ACHN (cell line): ENCODE data around the gene OR2L2.
"Not testable (repeated sequence)": the region's sequence is repeated elsewhere in the genome, so short reads cannot be mapped to it uniquely, and the experiment has no call there.

Source experiments
- DNase-seq: peaks from one replicate; pipeline ENCODE4 v3.0.0-alpha.2; 2015
- in situ Hi-C: cut with HindIII; loops from 2 replicates; pipeline ENCODE4 v1.10.0; 2017; ENCODE audit warnings: low sequenced_read_pairs, low pct_ligation_motif_present, low pct_unique_long_range_greater_than_20kb

The OR2L2 gene, protein sequence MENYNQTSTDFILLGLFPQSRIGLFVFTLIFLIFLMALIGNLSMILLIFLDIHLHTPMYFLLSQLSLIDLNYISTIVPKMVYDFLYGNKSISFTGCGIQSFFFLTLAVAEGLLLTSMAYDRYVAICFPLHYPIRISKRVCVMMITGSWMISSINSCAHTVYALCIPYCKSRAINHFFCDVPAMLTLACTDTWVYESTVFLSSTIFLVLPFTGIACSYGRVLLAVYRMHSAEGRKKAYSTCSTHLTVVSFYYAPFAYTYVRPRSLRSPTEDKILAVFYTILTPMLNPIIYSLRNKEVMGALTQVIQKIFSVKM

DNA sequence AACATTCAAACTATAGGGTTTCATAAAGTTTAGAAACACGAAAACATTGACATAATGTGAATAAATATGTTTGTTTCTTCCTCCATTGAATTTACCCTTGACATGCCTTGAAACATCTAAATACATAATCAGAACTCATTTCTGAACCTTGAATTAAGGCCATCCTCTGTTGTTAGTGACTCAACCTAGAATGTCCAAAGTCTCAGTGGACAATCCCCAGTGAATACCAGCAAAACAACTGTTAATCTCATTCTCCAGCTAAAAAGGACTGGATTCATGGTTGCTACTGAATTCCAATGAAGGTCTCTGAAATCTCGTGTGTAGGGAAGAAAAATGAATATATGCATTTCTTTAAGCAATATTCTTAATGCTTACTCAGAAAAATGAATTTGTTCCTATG, at the start of gene OR2L2:
Gene OR2L2 (plus strand): TSS at position 301 of the 400 bp plus-strand sequence. CDS start 8,198 bp downstream, outside the sequence.
- no peak for DNase-seq
- in situ Hi-C loops, result no loop called here

DNA sequence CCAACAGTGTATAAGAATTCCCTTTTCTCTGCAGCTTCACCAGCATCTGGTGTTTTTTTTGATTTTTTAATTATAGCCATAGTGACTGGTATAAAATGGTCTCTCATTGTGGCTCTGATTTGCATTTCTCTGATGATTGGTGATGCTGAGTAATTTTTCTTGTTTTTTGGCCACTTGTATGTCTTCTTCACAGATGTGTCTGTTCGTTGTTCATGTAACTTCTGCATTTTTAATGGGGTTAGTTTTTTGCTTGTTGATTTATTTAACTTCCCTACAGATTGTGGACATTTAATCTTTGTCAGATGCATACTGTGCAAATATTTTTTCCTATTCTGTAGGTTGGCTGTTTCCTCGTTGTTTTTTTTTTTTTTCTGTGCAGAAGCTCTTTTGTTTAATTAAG, 36.9 kb upstream of the OR2L2 start:
- DNase-seq, result no peak
- in situ Hi-C loops, result no loop called here

DNA sequence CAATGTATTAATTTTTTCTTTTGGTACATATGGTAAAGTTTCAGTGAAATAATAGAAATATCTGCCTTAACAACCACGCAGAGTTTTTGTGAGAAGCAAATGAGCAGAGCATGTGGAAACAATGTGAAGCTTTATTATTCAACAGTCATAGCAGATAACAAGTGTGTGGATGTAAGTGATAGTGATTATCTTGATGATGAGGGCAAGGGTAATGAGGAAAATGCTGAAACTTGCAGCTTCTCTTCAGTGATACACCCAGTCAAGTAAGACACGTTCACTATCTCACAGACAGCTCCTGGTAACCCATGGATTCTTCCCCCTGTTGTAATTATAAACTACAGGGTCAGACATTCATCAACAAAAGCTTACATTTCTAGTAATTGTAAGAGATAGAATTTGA, 31.1 kb upstream of the OR2L2 start:
- no peak for DNase-seq
- in situ Hi-C loops, result no loop called here

DNA sequence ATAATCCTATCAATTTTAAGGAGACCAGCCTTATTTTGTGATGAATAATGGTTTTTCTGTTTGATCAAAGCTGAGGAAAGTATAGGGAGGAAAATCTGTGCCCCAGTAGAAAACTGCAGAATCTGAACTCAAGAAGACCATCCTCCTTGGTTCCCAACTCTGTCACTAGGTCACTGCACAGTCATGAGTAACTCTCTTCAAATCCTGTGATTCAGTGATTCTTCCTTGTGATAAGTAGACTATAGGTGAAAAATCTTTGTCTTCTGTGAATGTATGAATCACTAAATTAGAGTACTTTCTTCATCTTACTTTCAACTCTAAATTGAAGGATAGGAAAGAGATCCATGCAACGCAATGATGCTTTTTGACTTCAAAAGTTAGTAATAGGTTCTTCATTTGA, 29.7 kb upstream of the OR2L2 start:
- in situ Hi-C loops, result no loop called here

DNA sequence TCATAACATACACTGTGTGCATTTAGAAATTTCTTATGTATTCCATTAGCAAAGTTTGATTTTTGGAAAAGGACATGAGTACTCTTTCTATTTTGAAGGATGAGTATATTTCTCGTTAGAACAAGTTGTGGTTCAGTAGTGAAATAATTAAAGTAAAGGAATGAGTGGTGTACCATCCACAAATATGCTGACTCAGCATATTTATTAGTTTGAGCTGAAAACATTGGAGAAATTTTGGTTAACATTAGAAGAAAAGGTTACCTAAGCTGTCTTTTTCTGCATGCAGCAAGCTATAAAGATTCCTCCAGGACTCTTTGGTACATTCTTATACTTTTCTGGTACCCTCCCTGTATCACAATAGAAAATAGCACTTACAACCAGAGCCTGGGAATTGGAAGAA, 22.1 kb upstream of the OR2L2 start:
- DNase-seq, result no peak
- in situ Hi-C loops, result no loop called here

More for the DNA sequence above, 29.7 kb upstream of the OR2L2 start:
- DNase-seq, result no peak

DNA sequence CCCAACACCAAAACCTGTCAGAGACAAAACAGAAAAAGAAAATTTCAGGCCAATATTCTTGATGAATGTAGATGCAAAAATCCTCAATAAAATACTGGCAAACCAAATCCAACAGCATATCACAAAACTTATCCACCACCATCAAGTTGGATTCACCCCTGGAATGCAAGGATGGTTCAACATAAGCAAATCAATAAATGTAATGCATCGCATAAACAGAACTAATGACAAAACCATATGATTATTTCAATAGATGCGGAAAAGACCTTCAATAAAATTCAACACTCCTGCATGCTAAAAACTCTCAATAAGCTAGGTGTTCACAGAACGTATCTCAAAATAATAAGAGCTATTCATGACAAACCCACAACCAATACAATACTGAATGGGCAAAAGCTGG, 20.2 kb upstream of the OR2L2 start:
- DNase-seq, result no peak
- in situ Hi-C loops, result no loop called here

DNA sequence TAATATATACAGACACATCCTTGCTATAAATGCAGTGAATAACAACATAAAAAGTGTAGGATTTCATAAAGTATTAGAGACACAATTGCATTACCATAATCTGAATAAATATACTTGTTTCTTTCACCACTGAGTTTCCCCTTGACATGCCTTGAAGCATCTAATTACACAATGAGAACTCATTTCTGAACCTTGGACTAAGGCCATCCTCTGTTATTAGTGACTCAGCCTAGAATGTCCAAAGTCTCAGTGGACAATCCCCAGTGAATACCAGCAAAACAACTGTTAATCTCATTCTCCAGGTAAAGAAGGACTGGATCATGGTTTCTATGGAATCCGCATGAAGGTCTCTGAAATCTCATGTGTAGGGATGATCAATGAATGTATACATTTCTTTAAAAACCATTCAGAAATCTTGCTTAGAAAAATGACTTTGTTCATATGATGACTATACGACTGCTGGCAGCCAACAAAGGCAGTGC, 16.6 kb upstream of the OR2L2 start, which contains the start of gene OR2L5:
Gene OR2L5 (plus strand): TSS at position 432 of the 482 bp plus-strand sequence. CDS start 8,288 bp downstream, outside the sequence.
- no peak for DNase-seq
- in situ Hi-C loops, result no loop called here

DNA sequence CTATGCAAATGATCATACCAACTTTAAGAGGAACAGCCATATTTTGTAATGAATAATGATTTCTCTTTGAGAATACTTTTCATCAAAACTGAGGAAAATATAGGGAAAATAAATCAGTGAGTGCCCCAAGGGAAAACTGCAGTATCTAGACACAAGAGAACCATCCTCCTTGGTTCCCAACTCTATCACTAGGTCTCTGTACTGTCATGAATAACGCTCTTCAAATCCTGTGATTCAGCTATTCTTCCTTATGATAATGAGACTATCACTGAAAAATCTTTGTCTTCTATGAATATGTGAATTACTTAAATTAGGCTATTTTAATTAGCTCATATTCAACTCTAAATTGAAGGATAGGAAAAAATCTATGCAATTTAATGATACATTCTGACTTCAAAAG, 14.1 kb upstream of the OR2L2 start:
- DNase-seq, result no peak
- in situ Hi-C loops, result no loop called here

DNA sequence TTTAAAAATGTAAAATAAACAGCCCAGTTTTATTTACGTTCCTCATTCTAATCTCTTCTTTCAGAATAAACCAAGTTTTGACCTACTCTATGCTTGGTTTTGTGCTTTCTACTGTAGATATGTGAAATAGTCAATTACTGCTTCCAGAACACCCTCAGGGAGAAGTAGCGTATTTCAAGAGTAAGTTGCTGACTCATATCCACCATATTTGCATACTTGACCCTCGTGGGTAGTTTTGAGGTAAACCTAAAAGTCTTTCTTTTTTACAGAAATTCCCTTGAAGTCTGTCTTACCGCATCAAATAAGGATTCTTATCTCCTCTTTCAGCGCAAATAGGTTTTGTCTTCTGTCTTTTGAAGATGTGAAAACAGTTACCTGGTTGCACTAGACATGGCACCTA, 15.3 kb downstream of the OR2L2 start:
- DNase-seq, result no peak
- in situ Hi-C loops, result no loop called here

DNA sequence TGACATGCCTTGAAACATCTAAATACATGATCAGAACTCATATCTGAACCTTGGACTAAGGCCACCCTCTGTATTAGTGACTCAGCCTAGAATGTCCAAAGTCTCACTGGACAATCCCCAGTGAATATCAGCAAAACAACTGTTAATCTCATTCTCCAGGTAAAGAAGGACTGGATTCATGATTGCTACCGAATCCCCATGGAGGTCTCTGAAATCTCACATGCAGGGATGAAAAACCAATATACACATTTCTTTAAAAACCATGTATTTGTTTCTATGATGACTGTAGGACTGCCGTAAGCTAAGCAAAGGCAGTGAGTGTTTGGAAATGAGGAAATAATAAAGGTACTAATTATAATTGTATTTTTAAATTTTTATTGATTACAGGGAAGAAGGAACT, 16.7 kb downstream of the OR2L2 start, which contains the start of gene OR2L3:
Gene OR2L3 (plus strand): TSS at position 301 of the 400 bp plus-strand sequence. CDS start 13,846 bp downstream, outside the sequence.
- in situ Hi-C loops, result no loop called here

DNA sequence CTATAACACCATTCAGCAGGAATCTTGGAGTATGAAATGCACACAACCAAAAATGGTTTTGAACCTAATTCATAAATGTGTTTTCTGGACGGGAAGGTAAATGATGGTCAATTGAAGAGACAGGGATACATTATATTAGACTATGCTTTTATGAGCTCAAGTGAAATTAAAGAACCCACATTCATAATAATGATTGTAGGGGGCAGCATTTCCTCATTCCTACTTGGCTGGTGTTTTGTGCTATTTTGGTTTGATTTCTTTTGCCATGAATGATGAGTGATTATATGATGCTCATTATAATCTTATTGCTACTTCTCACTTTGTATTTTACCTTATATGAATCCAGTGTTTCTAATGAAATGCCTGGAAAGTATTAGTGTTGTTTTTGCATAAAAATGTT, 17.1 kb downstream of the OR2L2 start:
- in situ Hi-C loops, result no loop called here
- DNase-seq, result no peak

More for the DNA sequence above, 16.7 kb downstream of the OR2L2 start, which contains the start of gene OR2L3:
- DNase-seq, result no peak

DNA sequence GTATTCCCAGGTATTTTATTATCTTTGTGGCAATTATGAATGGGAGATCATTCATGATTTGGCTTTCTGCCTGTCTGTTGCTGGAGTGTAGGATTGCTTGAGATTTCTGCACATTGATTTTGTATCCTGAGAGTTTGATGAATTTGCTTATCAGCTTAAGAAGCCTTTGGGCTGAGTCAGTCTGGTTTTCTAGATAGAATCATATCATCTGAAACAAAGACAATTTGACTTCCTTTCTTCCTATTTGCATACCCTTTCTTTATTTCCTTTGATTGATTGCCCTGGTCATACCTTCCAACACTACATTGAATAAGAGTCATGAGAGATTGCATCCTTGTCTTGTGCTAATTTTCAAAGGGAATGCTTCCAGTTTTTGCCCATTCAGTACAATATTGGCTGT, 24.8 kb downstream of the OR2L2 start:
- no peak for DNase-seq
- in situ Hi-C loops, result no loop called here

DNA sequence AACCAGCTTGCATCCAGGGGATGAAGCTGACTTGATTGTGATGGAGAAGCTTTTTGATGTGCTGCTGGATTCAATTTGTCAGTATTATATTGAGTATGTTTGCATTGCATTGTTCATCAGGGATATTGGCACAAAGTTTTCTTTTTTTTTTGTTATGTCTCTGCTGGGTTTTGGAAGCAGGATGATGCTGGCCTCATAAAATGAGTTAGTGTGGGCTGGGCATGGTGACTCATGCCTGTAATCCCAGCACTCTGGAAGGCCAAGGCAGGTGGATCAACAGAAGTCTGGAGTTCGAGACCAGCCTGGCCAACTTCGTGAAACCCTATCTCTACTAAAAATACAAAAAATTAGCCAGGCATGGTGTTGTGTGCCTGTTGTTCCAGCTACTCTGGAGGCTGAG, 25.4 kb downstream of the OR2L2 start:
- DNase-seq, result no peak
- in situ Hi-C loops, result no loop called here

DNA sequence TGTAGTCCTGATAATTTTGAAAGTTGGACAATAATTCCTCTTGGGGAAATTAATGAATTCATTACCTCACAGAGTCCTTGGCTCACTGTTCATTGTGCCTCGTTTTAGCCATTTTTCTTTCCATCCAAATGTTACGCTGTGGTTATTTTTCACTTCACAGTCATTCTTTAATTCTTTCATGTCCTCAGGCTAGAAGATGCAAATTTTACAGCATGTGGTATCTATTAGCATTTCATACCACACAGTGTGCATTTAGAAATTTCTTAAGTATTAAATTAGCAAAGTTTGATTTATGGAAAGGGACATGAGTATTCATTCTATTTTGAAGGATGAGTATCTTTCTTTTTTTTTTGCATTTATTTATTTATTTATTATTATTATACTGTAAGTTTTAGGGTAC, 35.2 kb downstream of the OR2L2 start:
- DNase-seq, result no peak
- in situ Hi-C loops, result no loop called here

DNA sequence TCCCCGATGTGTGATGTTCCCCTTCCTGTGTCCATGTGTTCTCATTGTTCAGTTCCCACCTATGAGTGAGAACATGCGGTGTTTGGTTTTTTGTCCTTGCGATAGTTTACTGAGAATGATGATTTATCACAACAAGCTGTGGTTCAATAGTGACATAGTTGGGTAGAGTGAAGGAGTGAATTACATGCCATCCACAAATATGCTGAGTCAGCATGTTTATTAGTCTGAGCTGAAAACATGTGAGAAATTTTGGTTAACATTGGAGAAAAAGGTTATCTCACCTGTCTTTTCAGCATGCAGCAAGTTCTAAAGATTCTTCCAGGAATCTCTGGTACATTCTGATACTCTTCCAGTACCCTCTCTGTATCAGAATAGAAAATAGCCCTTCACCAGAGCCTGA, 35.7 kb downstream of the OR2L2 start:
- in situ Hi-C loops, result no loop called here

DNA sequence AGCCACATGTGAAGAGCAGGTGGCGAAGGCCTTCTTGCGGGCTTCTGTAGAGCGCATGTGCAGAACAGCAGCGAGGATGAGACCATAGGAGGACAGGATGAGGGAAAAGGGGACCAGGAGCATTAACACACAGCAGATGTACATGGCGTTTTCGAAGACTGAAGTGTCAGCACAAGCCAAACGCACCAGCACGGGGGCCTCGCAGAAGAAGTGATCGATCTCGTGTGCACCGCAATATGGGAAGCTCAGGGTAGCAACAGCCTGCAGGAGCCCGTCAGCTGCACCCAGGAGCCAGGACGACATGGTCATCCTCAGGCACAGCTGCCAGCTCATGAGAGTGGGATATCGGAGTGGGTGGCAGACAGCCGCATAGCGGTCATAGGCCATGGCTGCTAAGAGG, 54.0 kb downstream of the OR2L2 start:
- DNase-seq, in situ Hi-C loops: not testable (repeated sequence)

More for the DNA sequence above, 35.7 kb downstream of the OR2L2 start:
- no peak for DNase-seq
